Chondrocyte (in vitro differentiated cells): ENCODE results near the gene HADHA. TPM values are rescaled to one million over a fixed set of nuclear protein-coding genes. Genes with fewer than 3 reads are reported as not detected.
A peak's percentile ranks its signal among the peaks of the same experiment; 100 is the strongest.

ENCODE experiments used
- DNase-seq: peaks from one replicate; pipeline ENCODE4 v3.0.0; 2021; ENCODE audit warnings: mixed read lengths, low spot score
- H3K27ac Mint-ChIP-seq: one replicate; pipeline ENCODE4 v1.8.0; 2021; ENCODE audit warnings: mild to moderate bottlenecking, moderate library complexity, mixed read lengths; ENCODE audit not compliant: unreplicated experiment
- H3K27me3 Mint-ChIP-seq: 2 replicates; pipeline ENCODE4 v1.8.0; 2021; ENCODE audit warnings: low read depth, mixed read lengths
- H3K36me3 Mint-ChIP-seq: 2 replicates; pipeline ENCODE4 v1.8.0; 2021; ENCODE audit warnings: low read depth, mixed read lengths
- H3K4me1 Mint-ChIP-seq: 2 replicates; pipeline ENCODE4 v1.8.0; 2021; ENCODE audit warnings: low read depth, mild to moderate bottlenecking, mixed read lengths
- H3K4me3 Mint-ChIP-seq: one replicate; pipeline ENCODE4 v1.8.0; 2021; ENCODE audit warnings: mild to moderate bottlenecking, moderate library complexity, mixed read lengths; ENCODE audit not compliant: unreplicated experiment
- H3K9me3 Mint-ChIP-seq: 2 replicates; pipeline ENCODE4 v1.8.0; 2021; ENCODE audit warnings: low read depth, mixed read lengths
- CTCF ChIP-seq: fragments of 200-600 bp; sonication (generic); IDR thresholded peaks from 2 replicates; pipeline ENCODE4 v1.5.0; 2021; ENCODE audit warnings: antibody characterized with exemption, mild to moderate bottlenecking, moderate library complexity
- total RNA-seq: library from RNA; stranded (reverse); gene quantifications from 3 replicates; pipeline ENCODE4 v1.2.1, GENCODE V29; 2021

HADHA gene
- total RNA-seq, 1 donor from 2014 or later, result 98.0 TPM

- H3K4me3 Mint-ChIP-seq, result no peak overlapping the region
- H3K36me3 Mint-ChIP-seq, result peaks cover 17% of the 10 kb centered on the region
- H3K9me3 Mint-ChIP-seq, result no peaks in the 10 kb centered on the region
- no peak for DNase-seq
- no peak overlapping the region for H3K27ac Mint-ChIP-seq
- peaks cover 5% of the 10 kb centered on the region for H3K4me1 Mint-ChIP-seq
- TF ChIP-seq CTCF, result peak; percentile 68
- H3K27me3 Mint-ChIP-seq, result no peaks in the 10 kb centered on the region
Observed at GRCh38 chr2:26235089-26235488, 9.3 kb downstream of the HADHA start.

DNA sequence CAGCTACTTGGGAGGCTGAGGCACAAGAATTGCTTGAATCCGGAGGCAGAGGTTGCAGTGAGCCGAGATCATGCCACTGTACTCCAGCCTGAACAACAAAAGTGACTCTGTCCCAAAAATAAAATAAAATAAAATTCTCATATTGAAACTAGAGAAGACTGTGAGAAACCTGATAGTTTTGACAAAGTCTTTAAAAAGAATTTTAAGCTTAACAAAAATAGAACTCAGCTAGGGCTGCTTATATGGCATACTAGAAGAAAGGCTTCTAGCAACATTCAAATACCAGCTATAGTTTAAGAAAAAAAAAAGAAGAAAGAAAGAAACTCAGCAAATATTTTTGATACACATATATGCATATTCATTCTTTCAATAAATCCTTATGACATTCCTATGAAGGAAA, 13.6 kb downstream of the HADHA start:
- Mint-ChIP-seq H3K27ac (no peak overlapping the region), H3K9me3 (peaks cover 5% of the 10 kb centered on the region), H3K4me1 (peaks cover 4% of the 10 kb centered on the region), H3K4me3 (no peak overlapping the region), H3K36me3 (peaks cover 41% of the 10 kb centered on the region), H3K27me3 (no peaks in the 10 kb centered on the region)
- TF ChIP-seq CTCF, result no peak
- no peak for DNase-seq

DNA sequence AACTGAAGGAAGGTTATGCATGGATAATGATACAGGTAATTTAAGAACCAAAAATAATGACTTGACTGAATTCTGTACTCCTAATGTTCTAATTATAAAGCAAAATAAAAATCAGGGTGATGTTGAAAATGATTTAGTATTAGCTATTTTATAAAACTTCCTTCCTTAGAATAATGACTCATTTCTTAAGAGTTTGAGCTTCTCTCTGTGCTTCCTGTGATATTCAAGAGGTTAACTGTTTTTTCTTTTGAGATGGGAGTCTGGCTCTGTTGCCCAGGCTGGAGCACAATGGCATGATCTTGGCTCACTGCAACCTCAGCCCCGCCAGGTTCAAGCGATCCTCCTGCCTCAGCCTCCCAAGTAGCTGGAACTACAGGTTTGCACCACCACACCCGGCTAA, 14.8 kb downstream of the HADHA start:
- Mint-ChIP-seq H3K4me1 (peaks cover 4% of the 10 kb centered on the region), H3K27ac (no peak overlapping the region), H3K9me3 (peaks cover 5% of the 10 kb centered on the region), H3K36me3 (peaks cover 42% of the 10 kb centered on the region), H3K4me3 (no peak overlapping the region), H3K27me3 (no peaks in the 10 kb centered on the region)
- no peak for TF ChIP-seq CTCF
- no peak for DNase-seq

DNA sequence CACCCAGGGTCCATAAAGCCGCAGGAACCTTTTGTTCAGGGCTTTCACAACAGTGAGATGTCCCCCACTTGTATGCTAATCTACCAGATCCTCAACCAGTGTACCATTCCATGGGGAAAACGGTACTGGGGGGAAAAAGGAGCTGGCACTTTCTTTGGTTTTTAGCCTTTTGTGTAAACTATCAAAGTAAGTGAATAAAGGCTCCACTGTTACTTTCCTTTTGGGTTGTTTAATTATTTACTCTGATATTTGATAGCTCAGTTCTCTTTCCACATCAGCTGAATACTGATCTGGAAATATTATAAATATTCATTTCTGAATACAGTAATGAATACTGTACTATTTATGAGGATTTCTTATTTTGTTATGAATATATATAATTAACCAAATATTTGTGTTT, 20.3 kb downstream of the HADHA start:
- no peak overlapping the region for H3K27ac Mint-ChIP-seq
- DNase-seq, result no peak
- H3K36me3 Mint-ChIP-seq, result peaks cover 42% of the 10 kb centered on the region
- no peak overlapping the region for H3K4me3 Mint-ChIP-seq
- peaks cover 5% of the 10 kb centered on the region for H3K9me3 Mint-ChIP-seq
- H3K4me1 Mint-ChIP-seq, result no peaks in the 10 kb centered on the region
- no peak for TF ChIP-seq CTCF
- H3K27me3 Mint-ChIP-seq, result no peaks in the 10 kb centered on the region

DNA sequence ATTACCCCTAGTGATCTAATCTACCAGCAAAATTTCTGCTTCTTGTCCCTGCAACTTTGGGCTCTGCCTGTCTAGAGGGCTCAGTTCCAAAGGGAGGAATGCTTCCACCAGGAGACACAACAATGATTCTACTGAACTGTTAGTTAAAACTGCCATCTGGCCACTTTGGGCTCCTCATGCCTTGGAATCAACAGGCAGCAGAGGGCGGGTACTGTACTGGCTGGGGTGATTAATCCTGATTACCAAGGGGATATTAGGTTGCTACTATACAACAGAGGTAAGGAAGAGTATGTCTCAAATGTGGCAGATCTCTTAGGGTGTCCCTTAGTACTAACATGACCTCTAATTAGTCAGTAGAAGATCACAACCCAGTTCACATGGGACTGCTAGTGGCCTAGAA, 21.4 kb downstream of the HADHA start:
- H3K36me3 Mint-ChIP-seq, result peaks cover 39% of the 10 kb centered on the region

More for the DNA sequence above, 21.4 kb downstream of the HADHA start:
- H3K9me3 Mint-ChIP-seq, result peaks cover 5% of the 10 kb centered on the region
- no peak for TF ChIP-seq CTCF
- no peak overlapping the region for H3K27ac Mint-ChIP-seq
- H3K4me1 Mint-ChIP-seq, result no peaks in the 10 kb centered on the region
- DNase-seq, result no peak
- H3K4me3 Mint-ChIP-seq, result no peak overlapping the region
- no peaks in the 10 kb centered on the region for H3K27me3 Mint-ChIP-seq
